WTC11 (cell line): Measurements from ENCODE around the gene ARHGAP42.

Experiments used
- ATF1 ChIP-seq: sonication (generic); formaldehyde crosslinking; IDR thresholded peaks from 2 replicates; pipeline ENCODE4 v1.8.1; 2023; ENCODE audit warnings: mild to moderate bottlenecking, moderate library complexity, missing genetic modification reagents
- CREB1 ChIP-seq: sonication (generic); formaldehyde crosslinking; IDR thresholded peaks from 2 replicates; pipeline ENCODE4 v1.8.0; 2023; ENCODE audit warnings: mild to moderate bottlenecking, missing genetic modification reagents
- ETV6 ChIP-seq: sonication (generic); formaldehyde crosslinking; IDR thresholded peaks from 2 replicates; pipeline ENCODE4 v1.8.1; 2022; ENCODE audit warnings: mild to moderate bottlenecking, missing genetic modification reagents
- ZBTB21 ChIP-seq: sonication (generic); formaldehyde crosslinking; IDR thresholded peaks from 2 replicates; pipeline ENCODE4 v1.8.1; 2023; ENCODE audit warnings: mild to moderate bottlenecking, missing genetic modification reagents, borderline replicate concordance
- ZNF121 ChIP-seq: sonication (generic); formaldehyde crosslinking; IDR thresholded peaks from 2 replicates; pipeline ENCODE4 v1.8.0; 2023; ENCODE audit warnings: missing genetic modification reagents
- TF ChIP-seq, protein P1 (sequence below): sonication (generic); formaldehyde crosslinking; IDR thresholded peaks from 2 replicates; pipeline ENCODE4 v1.8.1; 2023; ENCODE audit warnings: mild to moderate bottlenecking, missing genetic modification reagents, moderate library complexity
- TF ChIP-seq, protein P2 (sequence below): fragments of 200-600 bp; IDR thresholded peaks from 2 replicates; pipeline ENCODE4 v1.8.0; 2022; ENCODE audit warnings: antibody characterized with exemption
- TF ChIP-seq, protein P3 (sequence below): sonication (generic); formaldehyde crosslinking; IDR thresholded peaks from 2 replicates; pipeline ENCODE4 v1.8.0; 2022; ENCODE audit warnings: mild to moderate bottlenecking, missing genetic modification reagents
- TF ChIP-seq, protein P4 (sequence below): sonication (generic); formaldehyde crosslinking; IDR thresholded peaks from 2 replicates; pipeline ENCODE4 v1.8.0; 2023; ENCODE audit warnings: missing genetic modification reagents, mild to moderate bottlenecking, borderline replicate concordance
- TF ChIP-seq, protein P5 (sequence below): sonication (generic); formaldehyde crosslinking; IDR thresholded peaks from 2 replicates; pipeline ENCODE4 v1.8.1; 2022; ENCODE audit warnings: low read depth, missing genetic modification reagents, borderline replicate concordance

DNA sequence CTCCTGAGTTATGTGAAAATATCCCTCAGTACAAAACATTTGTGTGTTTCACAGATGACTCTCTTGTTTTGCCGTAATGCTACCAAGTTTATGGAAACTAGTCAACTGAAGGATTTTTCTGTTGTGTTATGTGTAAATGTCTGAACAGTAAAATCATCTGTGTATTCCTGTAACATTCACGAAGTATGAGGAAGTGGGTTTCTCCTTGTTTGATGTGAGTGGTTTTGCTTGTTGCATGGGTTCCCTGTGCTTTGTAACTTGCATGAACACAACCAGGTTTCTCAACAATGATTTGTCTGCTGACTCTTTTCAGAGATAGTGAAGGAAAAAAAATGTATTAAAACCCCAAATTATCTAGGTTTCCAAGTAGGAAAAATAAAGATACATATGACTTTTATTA, 304.5 kb downstream of the ARHGAP42 start:
- TF ChIP-seq, protein P1, sequence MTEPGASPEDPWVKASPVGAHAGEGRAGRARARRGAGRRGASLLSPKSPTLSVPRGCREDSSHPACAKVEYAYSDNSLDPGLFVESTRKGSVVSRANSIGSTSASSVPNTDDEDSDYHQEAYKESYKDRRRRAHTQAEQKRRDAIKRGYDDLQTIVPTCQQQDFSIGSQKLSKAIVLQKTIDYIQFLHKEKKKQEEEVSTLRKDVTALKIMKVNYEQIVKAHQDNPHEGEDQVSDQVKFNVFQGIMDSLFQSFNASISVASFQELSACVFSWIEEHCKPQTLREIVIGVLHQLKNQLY: no peak
- TF ChIP-seq, protein P2, sequence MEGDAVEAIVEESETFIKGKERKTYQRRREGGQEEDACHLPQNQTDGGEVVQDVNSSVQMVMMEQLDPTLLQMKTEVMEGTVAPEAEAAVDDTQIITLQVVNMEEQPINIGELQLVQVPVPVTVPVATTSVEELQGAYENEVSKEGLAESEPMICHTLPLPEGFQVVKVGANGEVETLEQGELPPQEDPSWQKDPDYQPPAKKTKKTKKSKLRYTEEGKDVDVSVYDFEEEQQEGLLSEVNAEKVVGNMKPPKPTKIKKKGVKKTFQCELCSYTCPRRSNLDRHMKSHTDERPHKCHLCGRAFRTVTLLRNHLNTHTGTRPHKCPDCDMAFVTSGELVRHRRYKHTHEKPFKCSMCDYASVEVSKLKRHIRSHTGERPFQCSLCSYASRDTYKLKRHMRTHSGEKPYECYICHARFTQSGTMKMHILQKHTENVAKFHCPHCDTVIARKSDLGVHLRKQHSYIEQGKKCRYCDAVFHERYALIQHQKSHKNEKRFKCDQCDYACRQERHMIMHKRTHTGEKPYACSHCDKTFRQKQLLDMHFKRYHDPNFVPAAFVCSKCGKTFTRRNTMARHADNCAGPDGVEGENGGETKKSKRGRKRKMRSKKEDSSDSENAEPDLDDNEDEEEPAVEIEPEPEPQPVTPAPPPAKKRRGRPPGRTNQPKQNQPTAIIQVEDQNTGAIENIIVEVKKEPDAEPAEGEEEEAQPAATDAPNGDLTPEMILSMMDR: no peak
- TF ChIP-seq, protein P3, sequence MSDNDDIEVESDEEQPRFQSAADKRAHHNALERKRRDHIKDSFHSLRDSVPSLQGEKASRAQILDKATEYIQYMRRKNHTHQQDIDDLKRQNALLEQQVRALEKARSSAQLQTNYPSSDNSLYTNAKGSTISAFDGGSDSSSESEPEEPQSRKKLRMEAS (CRISPR knock-in tag): no peak
- TF ChIP-seq, protein P4, sequence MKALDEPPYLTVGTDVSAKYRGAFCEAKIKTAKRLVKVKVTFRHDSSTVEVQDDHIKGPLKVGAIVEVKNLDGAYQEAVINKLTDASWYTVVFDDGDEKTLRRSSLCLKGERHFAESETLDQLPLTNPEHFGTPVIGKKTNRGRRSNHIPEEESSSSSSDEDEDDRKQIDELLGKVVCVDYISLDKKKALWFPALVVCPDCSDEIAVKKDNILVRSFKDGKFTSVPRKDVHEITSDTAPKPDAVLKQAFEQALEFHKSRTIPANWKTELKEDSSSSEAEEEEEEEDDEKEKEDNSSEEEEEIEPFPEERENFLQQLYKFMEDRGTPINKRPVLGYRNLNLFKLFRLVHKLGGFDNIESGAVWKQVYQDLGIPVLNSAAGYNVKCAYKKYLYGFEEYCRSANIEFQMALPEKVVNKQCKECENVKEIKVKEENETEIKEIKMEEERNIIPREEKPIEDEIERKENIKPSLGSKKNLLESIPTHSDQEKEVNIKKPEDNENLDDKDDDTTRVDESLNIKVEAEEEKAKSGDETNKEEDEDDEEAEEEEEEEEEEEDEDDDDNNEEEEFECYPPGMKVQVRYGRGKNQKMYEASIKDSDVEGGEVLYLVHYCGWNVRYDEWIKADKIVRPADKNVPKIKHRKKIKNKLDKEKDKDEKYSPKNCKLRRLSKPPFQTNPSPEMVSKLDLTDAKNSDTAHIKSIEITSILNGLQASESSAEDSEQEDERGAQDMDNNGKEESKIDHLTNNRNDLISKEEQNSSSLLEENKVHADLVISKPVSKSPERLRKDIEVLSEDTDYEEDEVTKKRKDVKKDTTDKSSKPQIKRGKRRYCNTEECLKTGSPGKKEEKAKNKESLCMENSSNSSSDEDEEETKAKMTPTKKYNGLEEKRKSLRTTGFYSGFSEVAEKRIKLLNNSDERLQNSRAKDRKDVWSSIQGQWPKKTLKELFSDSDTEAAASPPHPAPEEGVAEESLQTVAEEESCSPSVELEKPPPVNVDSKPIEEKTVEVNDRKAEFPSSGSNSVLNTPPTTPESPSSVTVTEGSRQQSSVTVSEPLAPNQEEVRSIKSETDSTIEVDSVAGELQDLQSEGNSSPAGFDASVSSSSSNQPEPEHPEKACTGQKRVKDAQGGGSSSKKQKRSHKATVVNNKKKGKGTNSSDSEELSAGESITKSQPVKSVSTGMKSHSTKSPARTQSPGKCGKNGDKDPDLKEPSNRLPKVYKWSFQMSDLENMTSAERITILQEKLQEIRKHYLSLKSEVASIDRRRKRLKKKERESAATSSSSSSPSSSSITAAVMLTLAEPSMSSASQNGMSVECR (CRISPR knock-in tag): no peak
- no peak for TF ChIP-seq ETV6 (CRISPR knock-in tag)
- no peak for TF ChIP-seq ZNF121
- TF ChIP-seq ATF1 (CRISPR knock-in tag): no peak
- no peak for TF ChIP-seq CREB1
- no peak for TF ChIP-seq ZBTB21
- TF ChIP-seq, protein P5, sequence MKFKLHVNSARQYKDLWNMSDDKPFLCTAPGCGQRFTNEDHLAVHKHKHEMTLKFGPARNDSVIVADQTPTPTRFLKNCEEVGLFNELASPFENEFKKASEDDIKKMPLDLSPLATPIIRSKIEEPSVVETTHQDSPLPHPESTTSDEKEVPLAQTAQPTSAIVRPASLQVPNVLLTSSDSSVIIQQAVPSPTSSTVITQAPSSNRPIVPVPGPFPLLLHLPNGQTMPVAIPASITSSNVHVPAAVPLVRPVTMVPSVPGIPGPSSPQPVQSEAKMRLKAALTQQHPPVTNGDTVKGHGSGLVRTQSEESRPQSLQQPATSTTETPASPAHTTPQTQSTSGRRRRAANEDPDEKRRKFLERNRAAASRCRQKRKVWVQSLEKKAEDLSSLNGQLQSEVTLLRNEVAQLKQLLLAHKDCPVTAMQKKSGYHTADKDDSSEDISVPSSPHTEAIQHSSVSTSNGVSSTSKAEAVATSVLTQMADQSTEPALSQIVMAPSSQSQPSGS: no peak
